SK-N-SH (cell line): ENCODE results near the gene BTK. TPM values are rescaled to one million over a fixed set of nuclear protein-coding genes. Genes with fewer than 3 reads are reported as not detected.

Source experiments
- CTCF ChIA-PET: fragments of 300-600, 350-600 bp; formaldehyde crosslinking; extraction: SDS; loops from one replicate; lab custom pipeline; 2021; lab: Yijun Ruan, JAX
- POLR2A ChIA-PET: fragments of 350-600 bp; sonication (Branson Sonifier 250); formaldehyde crosslinking; extraction: SDS; loops from one replicate; lab custom pipeline; 2020; ENCODE audit warnings: antibody characterized with exemption, inconsistent platforms; lab: Yijun Ruan, JAX
- DNase-seq: peaks from one replicate; pipeline ENCODE4 v3.0.0; 2012
- H2AFZ ChIP-seq: fragments of 200-600 bp; sonication (generic); 2 replicates; pipeline ENCODE4 v1.8.1; 2016; ENCODE audit warnings: antibody characterized with exemption, mild to moderate bottlenecking, low read depth
- H3F3A ChIP-seq: fragments of 200-600 bp; sonication (generic); replicated peaks from 2 replicates; pipeline ENCODE3; 2016; ENCODE audit warnings: antibody characterized with exemption, mild to moderate bottlenecking; ENCODE audit not compliant: insufficient read depth
- H3K27ac ChIP-seq, 2 experiments: fragments of 200-500 bp in 1 of 2; fragments of 200-600 bp in 1 of 2; sonication (Bioruptor generic) in 1 of 2; sonication (generic), shearing (Covaris generic) in 1 of 2; 2 replicates each; pipeline versions ENCODE4 v1.5.1 to v1.6.1; 2014 to 2016; ENCODE audit warnings: low read depth in 2 of 2, inconsistent platforms in 1 of 2, low read length in 1 of 2, mild to moderate bottlenecking in 1 of 2, mixed read lengths in 1 of 2
- H3K27me3 ChIP-seq: fragments of 200-600 bp; sonication (generic), shearing (Covaris generic); 2 replicates; pipeline ENCODE4 v1.6.1; 2016; ENCODE audit warnings: mixed run types; ENCODE audit not compliant: insufficient read depth
- H3K36me3 ChIP-seq, 2 experiments: fragments of 200-500 bp in 1 of 2; fragments of 200-600 bp in 1 of 2; sonication (Bioruptor generic) in 1 of 2; sonication (generic) in 1 of 2; replicated peaks in 1 of 2; 2 replicates each; pipeline versions ENCODE3 to v1.5.1; 2014 to 2016; ENCODE audit warnings: low read length in 1 of 2, mild to moderate bottlenecking in 1 of 2; ENCODE audit not compliant: insufficient read depth in 2 of 2, control insufficient read depth in 1 of 2
- H3K4me1 ChIP-seq, 2 experiments: fragments of 200-500 bp in 1 of 2; fragments of 200-600 bp in 1 of 2; sonication (Bioruptor generic) in 1 of 2; sonication (generic), shearing (Covaris generic) in 1 of 2; 2 replicates each; pipeline versions ENCODE4 v1.5.1 to v1.6.1; 2014 to 2016; ENCODE audit warnings: low read depth in 1 of 2, low read length in 1 of 2, mixed run types in 1 of 2; ENCODE audit not compliant: insufficient read depth in 2 of 2, control insufficient read depth in 1 of 2
- H3K4me2 ChIP-seq: fragments of 200-600 bp; sonication (generic), shearing (Covaris generic); 2 replicates; pipeline ENCODE4 v1.6.1; 2017; ENCODE audit warnings: mixed run types
- H3K4me3 ChIP-seq, 2 experiments: fragments of 200-500 bp in 1 of 2; fragments of 200-600 bp in 1 of 2; sonication (Bioruptor generic) in 1 of 2; sonication (generic), shearing (Covaris generic) in 1 of 2; 2 replicates each; pipeline versions ENCODE4 v1.5.1 to v1.8.1; 2014 to 2016; ENCODE audit warnings: low read depth in 2 of 2, inconsistent platforms in 1 of 2, low read length in 1 of 2, mild to moderate bottlenecking in 1 of 2, mixed read lengths in 1 of 2, moderate library complexity in 1 of 2
- H3K79me2 ChIP-seq: fragments of 200-600 bp; sonication (generic); 2 replicates; pipeline ENCODE4 v1.8.1; 2017; ENCODE audit warnings: mild to moderate bottlenecking; ENCODE audit not compliant: insufficient read depth
- H3K9ac ChIP-seq: fragments of 200-600 bp; sonication (generic); 2 replicates; pipeline ENCODE4 v1.6.1; 2017; ENCODE audit warnings: mixed run types
- H3K9me2 ChIP-seq: fragments of 200-600 bp; sonication (generic); 2 replicates; pipeline ENCODE4 v1.6.1; 2017; ENCODE audit warnings: mixed run types
- H3K9me3 ChIP-seq: fragments of 200-600 bp; sonication (generic); 2 replicates; pipeline ENCODE4 v1.6.1; 2017; ENCODE audit warnings: mixed run types, mild to moderate bottlenecking, moderate library complexity
- H4K20me1 ChIP-seq: fragments of 200-600 bp; sonication (generic); 2 replicates; pipeline ENCODE4 v1.6.1; 2017; ENCODE audit warnings: mild to moderate bottlenecking, mixed run types; ENCODE audit not compliant: insufficient read depth
- GABPA ChIP-seq: IDR thresholded peaks from 2 replicates; pipeline ENCODE4 v1.4.0; 2012; ENCODE audit warnings: low read depth, mild to moderate bottlenecking
- POLR2AphosphoS5 ChIP-seq: IDR thresholded peaks from 2 replicates; pipeline ENCODE4 v1.6.1; 2012; ENCODE audit warnings: low read depth, low read length
- REST ChIP-seq: IDR thresholded peaks from 2 replicates; pipeline ENCODE4 v1.6.1; 2012; ENCODE audit warnings: mild to moderate bottlenecking, low read depth, low read length, moderate library complexity
- RFX5 ChIP-seq: IDR thresholded peaks from 2 replicates; pipeline ENCODE4 v1.6.1; 2012; ENCODE audit warnings: mild to moderate bottlenecking, improper control_type of control experiment, low read length
- USF2 ChIP-seq: fragments of 150-350 bp; IDR thresholded peaks from 2 replicates; pipeline ENCODE4 v1.6.1; 2017; ENCODE audit warnings: antibody characterized with exemption, low read length, low read depth, borderline replicate concordance
- ZBTB33 ChIP-seq: IDR thresholded peaks from 2 replicates; pipeline ENCODE4 v1.4.0; 2012; ENCODE audit warnings: low read depth, borderline replicate concordance
- WGBS: methylation state at CpG from one replicate; pipeline ENCODE4 v1.1.6; 2017; ENCODE audit warnings: low lambda C conversion rate; 5-methylcytosine and 5-hydroxymethylcytosine counted together
- polyA plus RNA-seq, 3 experiments: library from polyadenylated mRNA; depleted of rRNA; stranded (reverse); fragments of >200 nt; gene quantifications; 2 replicates each; pipeline ENCODE4 v1.2.3, GENCODE V29; 2012
- TF ChIP-seq, protein P1 (sequence below): IDR thresholded peaks from 2 replicates; pipeline ENCODE4 v1.4.0; 2012; ENCODE audit warnings: low read depth

The BTK gene
- polyA plus RNA-seq, 1 of the 3 experiments (the other 2 are of a cell fraction) = not detected

DNA sequence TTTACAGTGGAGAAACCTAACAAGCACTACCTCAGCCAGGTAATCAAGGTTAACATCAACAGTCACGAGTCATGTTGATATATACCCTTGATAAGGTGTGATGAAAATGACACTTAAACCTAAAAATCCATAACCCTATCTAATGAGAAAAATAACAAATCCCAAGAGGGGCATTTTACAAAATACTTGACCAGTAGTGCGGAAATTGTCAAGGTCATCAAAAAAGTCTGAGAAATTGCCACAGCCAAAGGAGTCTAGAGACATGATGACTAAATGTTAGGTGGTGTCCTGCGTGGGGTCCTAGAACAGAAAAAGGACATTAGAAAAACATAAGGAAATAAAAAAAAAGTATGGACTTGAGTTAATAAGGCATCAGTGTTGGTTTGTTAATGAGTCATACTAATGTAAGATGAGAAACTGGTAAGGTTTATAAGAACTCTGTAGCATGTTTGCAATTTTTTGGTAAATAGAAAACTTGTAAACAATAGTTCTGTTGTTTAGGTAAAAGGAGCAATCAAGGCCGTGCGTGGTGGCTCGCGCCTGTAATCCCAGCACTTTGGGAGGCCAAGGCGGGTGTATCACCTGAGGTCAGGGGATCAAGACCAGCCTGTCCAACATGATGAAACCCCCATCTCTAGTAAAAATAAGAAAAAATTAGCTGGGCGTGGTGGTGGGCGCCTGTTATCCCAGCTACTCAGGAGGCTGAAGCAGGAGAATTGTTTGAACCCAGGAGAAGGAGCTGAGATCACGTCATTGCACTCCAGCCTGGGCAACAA is 7.7 kb upstream of the BTK start:
- no peak overlapping the region; a peak in 1 of 4 replicates for H3K4me3 ChIP-seq
- TF ChIP-seq POLR2AphosphoS5 (peak; percentile 2; the same call in 1 of the 2 replicates), ZBTB33 (no peak)
- TF ChIP-seq, protein P1, sequence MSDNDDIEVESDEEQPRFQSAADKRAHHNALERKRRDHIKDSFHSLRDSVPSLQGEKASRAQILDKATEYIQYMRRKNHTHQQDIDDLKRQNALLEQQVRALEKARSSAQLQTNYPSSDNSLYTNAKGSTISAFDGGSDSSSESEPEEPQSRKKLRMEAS = no peak
- TF ChIP-seq, all 33 proteins: peak for 1
- Histone ChIP-seq H3K4me2 (peak overlapping the region; percentile 77; the same call in 1 of the 2 replicates), H3K9ac (no peak overlapping the region), H3K79me2 (peaks cover 22% of the 10 kb centered on the region; the same call in 1 of the 2 replicates), H3K4me1 (peaks cover 8 to 10% of the 10 kb centered on the region in 2 experiments; a peak in 3 of 4 replicates), H3K27ac (peak overlapping the region in 1 of 2 experiments; percentile 23; a peak in 1 of 4 replicates), H3K27me3 (no peaks in the 10 kb centered on the region), H4K20me1 (peaks cover 5% of the 10 kb centered on the region), H3K36me3 (peaks cover 35 to 37% of the 10 kb centered on the region in 2 experiments), H3F3A (peaks cover 39% of the 10 kb centered on the region), H3K9me2 (no peaks in the 10 kb centered on the region), H2AFZ (no peak overlapping the region), H3K9me3 (no peaks in the 10 kb centered on the region)
- ChIA-PET CTCF (no interaction called here), POLR2A (no interaction called here)
- DNase-seq = no peak
- 92% methylated on average over 11 of the region's 11 CpGs for WGBS

GRCh38 chrX:101391831-101392230 is 5.8 kb upstream of the BTK start:
- no peak for TF ChIP-seq GABPA
- no peak for TF ChIP-seq USF2
- TF ChIP-seq RFX5 = no peak
- TF ChIP-seq REST = no peak
- H3K27ac ChIP-seq = peak overlapping the region; percentile 65 to 85; a peak in 3 of 4 replicates
- ChIA-PET POLR2A (interaction anchor here (1.5 to 2.1 kb wide), 4 partner anchors 14 to 27 kb away, joined by 10 to 15 read pairs (median 10); partner anchors contain the start of genes GLA and HNRNPH2), CTCF (no interaction called here)
- no peaks in the 10 kb centered on the region for H3K9me2 ChIP-seq
- H3K4me1 ChIP-seq = peaks cover 8 to 10% of the 10 kb centered on the region in 2 experiments; a peak in 3 of 4 replicates
- DNase-seq = no peak
- H3K79me2 ChIP-seq = peaks cover 22% of the 10 kb centered on the region; the same call in 1 of the 2 replicates
- H3F3A ChIP-seq = peaks cover 32% of the 10 kb centered on the region
- peak overlapping the region; percentile 77 for H3K4me2 ChIP-seq
- peak overlapping the region; percentile 70 to 78 for H3K4me3 ChIP-seq
- no peaks in the 10 kb centered on the region for H3K9me3 ChIP-seq
- WGBS = 37% methylated on average over 6 of the region's 6 CpGs
- H3K27me3 ChIP-seq = peaks cover 2% of the 10 kb centered on the region; the same call in 1 of the 2 replicates
- H2AFZ ChIP-seq = no peak overlapping the region
- H3K36me3 ChIP-seq = peaks cover 35 to 37% of the 10 kb centered on the region in 2 experiments
- H4K20me1 ChIP-seq = peaks cover 5% of the 10 kb centered on the region
- H3K9ac ChIP-seq = peak overlapping the region; percentile 87
